Peyer's patch (tissue), 4 donors: ENCODE data around the gene TMCO4.
A peak's percentile ranks its signal among the peaks of the same experiment; 100 is the strongest.

ENCODE experiments used
- POLR2A ChIP-seq, 2 donors: fragments of 450-650 bp; IDR thresholded peaks; one replicate each; pipeline ENCODE4 v1.5.1; 2017; ENCODE audit warnings: antibody characterized with exemption in 2 of 2, mild to moderate bottlenecking in 2 of 2, moderate library complexity in 2 of 2
- TF ChIP-seq, protein P1 (sequence below), 6 experiments: fragments of 450-650 bp in 4 of 6; fragments of 200-600 bp in 2 of 6; sonication (generic) in 1 of 6; IDR thresholded peaks; one replicate each; pipeline ENCODE4 v1.5.1; 2017 to 2019; ENCODE audit warnings: antibody characterized with exemption in 6 of 6, mild to moderate bottlenecking in 3 of 6, moderate library complexity in 1 of 6

DNA sequence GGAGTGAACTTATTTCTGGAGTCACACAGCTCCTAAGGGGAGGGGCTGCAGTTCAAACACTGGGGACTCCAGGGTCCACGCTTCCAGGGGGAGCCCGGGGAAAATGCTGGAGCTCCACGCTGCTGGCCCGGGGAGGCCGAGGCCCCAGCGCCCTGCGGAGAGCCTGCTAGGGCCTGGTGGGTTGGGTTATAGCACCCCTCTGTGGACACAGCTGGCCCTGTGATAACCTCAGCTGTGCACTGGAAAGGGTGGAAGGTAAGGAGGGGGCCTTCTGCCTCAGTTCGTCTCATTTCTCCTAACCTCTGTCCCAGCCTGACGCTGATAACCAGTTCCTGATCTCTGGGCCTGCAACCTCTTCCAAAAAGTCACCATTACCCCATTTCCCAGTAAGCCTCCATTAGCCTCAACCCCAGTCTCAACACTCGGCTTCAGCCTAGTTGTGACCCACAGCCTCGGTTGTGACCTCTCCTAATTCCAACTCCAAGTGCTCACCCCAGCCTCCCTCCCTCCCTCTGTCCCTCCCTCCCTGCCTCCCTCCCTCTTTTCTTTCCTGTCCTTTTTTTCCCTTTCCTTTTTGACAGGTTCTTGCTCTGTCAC lies 148.5 kb downstream of the TMCO4 start:
- TF ChIP-seq, protein P1, sequence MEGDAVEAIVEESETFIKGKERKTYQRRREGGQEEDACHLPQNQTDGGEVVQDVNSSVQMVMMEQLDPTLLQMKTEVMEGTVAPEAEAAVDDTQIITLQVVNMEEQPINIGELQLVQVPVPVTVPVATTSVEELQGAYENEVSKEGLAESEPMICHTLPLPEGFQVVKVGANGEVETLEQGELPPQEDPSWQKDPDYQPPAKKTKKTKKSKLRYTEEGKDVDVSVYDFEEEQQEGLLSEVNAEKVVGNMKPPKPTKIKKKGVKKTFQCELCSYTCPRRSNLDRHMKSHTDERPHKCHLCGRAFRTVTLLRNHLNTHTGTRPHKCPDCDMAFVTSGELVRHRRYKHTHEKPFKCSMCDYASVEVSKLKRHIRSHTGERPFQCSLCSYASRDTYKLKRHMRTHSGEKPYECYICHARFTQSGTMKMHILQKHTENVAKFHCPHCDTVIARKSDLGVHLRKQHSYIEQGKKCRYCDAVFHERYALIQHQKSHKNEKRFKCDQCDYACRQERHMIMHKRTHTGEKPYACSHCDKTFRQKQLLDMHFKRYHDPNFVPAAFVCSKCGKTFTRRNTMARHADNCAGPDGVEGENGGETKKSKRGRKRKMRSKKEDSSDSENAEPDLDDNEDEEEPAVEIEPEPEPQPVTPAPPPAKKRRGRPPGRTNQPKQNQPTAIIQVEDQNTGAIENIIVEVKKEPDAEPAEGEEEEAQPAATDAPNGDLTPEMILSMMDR (IDR thresholded peaks at IDR 0.05), result peak in 5 of 6 experiments; percentile 12 to 63 (median 53)
- no peak for TF ChIP-seq POLR2A (IDR thresholded peaks at IDR 0.05)
